SK-N-SH treated with all-trans-retinoic acid at 6 μM for 48 hours (cell line): ENCODE data around the gene TFCP2L1.

ENCODE experiments used
- ATAC-seq: fragments of 200-7000 bp; cut with Tn5 transposase; 3 replicates; pipeline ENCODE4 v1.9.1; 2020; ENCODE audit warnings: mild to moderate bottlenecking, moderate library complexity
- ARNTL ChIP-seq: fragments of 450-650 bp; formaldehyde crosslinking; IDR thresholded peaks from 2 replicates; pipeline ENCODE4 v1.5.0; 2020; ENCODE audit warnings: low read depth, mild to moderate bottlenecking, moderate library complexity, borderline replicate concordance
- BACH2 ChIP-seq: fragments of 250-450 bp; sonication (Bioruptor Pico); IDR thresholded peaks from 2 replicates; pipeline ENCODE4 v1.9.0; 2021; ENCODE audit warnings: mild to moderate bottlenecking, borderline replicate concordance
- ESRRG ChIP-seq: fragments of 250-450 bp; sonication (Bioruptor Pico); IDR thresholded peaks from 2 replicates; pipeline ENCODE4 v1.6.1; 2021; ENCODE audit warnings: mild to moderate bottlenecking
- ISL1 ChIP-seq: fragments of 250-450 bp; sonication (Bioruptor Pico); IDR thresholded peaks from 2 replicates; pipeline ENCODE4 v2.1.2; 2022; ENCODE audit warnings: mild to moderate bottlenecking, moderate library complexity
- OSR1 ChIP-seq: fragments of 250-450 bp; sonication (Bioruptor Pico); IDR thresholded peaks from 2 replicates; pipeline ENCODE4 v1.8.0; 2022; ENCODE audit warnings: moderate library complexity, mild to moderate bottlenecking, inconsistent platforms
- RARB ChIP-seq: fragments of 250-450 bp; sonication (Bioruptor Pico); IDR thresholded peaks from 2 replicates; pipeline ENCODE4 v1.8.0; 2021; ENCODE audit warnings: mild to moderate bottlenecking, moderate library complexity
- SNAI2 ChIP-seq: fragments of 250-450 bp; sonication (Bioruptor Pico); IDR thresholded peaks from 2 replicates; pipeline ENCODE4 v1.5.0; 2020; ENCODE audit warnings: mild to moderate bottlenecking, moderate library complexity
- TCF4 ChIP-seq: fragments of 250-450 bp; sonication (Bioruptor Pico); IDR thresholded peaks from 2 replicates; pipeline ENCODE4 v1.8.0; 2021; ENCODE audit warnings: mild to moderate bottlenecking, moderate library complexity, borderline replicate concordance
- TOX ChIP-seq: fragments of 250-450 bp; sonication (Bioruptor Pico); IDR thresholded peaks from 2 replicates; pipeline ENCODE4 v1.8.0; 2021; ENCODE audit warnings: mild to moderate bottlenecking, moderate library complexity, borderline replicate concordance
- ZC3H10 ChIP-seq: fragments of 250-450 bp; sonication (Bioruptor Pico); IDR thresholded peaks from 2 replicates; pipeline ENCODE4 v1.5.1; 2021; ENCODE audit warnings: mild to moderate bottlenecking, moderate library complexity
- ZFP3 ChIP-seq: fragments of 250-450 bp; sonication (Bioruptor Pico); IDR thresholded peaks from 2 replicates; pipeline ENCODE4 v1.5.0; 2020; ENCODE audit warnings: mild to moderate bottlenecking, moderate library complexity
- ZFP30 ChIP-seq: fragments of 450-650 bp; formaldehyde crosslinking; IDR thresholded peaks from 2 replicates; pipeline ENCODE4 v1.5.0; 2022; ENCODE audit warnings: mild to moderate bottlenecking, moderate library complexity
- ZNF565 ChIP-seq: fragments of 450-650 bp; formaldehyde crosslinking; conservative IDR thresholded peaks from 2 replicates; pipeline ENCODE4 v1.5.0; 2020; ENCODE audit warnings: low read depth, mild to moderate bottlenecking, moderate library complexity
- ZNF8 ChIP-seq: fragments of 450-650 bp; formaldehyde crosslinking; IDR thresholded peaks from 2 replicates; pipeline ENCODE4 v1.5.0; 2020; ENCODE audit warnings: mild to moderate bottlenecking, moderate library complexity
- TF ChIP-seq, protein P1 (sequence below): fragments of 250-450 bp; sonication (Bioruptor Pico); IDR thresholded peaks from 2 replicates; pipeline ENCODE4 v1.8.0; 2020; ENCODE audit warnings: mild to moderate bottlenecking, moderate library complexity, borderline replicate concordance
- TF ChIP-seq, protein P2 (sequence below): fragments of 250-450 bp; sonication (Bioruptor Pico); IDR thresholded peaks from 2 replicates; pipeline ENCODE4 v1.5.1; 2021; ENCODE audit warnings: mild to moderate bottlenecking, moderate library complexity
- TF ChIP-seq, protein P3 (sequence below): fragments of 250-450 bp; sonication (Bioruptor Pico); IDR thresholded peaks from 2 replicates; pipeline ENCODE4 v1.8.0; 2021; ENCODE audit warnings: low read depth, mild to moderate bottlenecking, moderate library complexity, borderline replicate concordance
- TF ChIP-seq, protein P4 (sequence below): fragments of 250-450 bp; sonication (Bioruptor Pico); IDR thresholded peaks from 2 replicates; pipeline ENCODE4 v1.5.1; 2020; ENCODE audit warnings: low read depth, mild to moderate bottlenecking, moderate library complexity

Gene TFCP2L1

DNA sequence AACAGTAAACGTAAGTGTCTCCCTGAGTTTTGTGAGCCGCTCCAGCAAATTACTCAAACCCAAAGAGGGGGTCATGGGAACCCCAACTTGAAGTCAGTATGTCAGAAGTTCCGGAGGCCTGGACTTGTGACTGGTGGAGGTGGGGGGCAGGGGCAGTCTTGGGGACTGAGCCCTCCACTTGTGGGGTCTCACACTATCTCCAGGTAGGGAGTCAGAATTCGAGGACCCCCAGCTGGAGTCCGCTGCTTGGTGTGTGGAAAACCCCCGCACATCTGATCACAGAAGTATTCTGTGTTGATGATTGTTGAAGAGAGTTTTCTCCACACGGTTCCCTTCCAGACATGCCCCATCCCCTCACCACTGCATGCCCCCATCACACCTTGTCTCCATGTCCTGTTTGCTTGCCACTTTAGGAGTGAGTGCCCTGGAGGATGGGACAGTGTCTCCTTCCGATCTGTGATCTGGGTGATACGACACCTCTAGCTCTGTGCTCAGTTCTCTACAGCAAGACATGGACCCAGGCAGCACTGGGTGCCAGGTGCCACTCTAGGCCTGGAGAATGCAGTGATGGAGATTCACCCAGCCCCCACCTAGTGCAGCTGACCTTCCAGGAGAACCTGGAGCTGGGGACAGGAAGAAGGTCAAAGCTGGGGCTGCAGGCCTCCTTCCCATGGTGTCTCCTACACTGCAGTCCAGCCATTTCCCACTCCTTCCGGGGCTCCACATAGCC lies 85.6 kb downstream of the TFCP2L1 start:
- TF ChIP-seq BACH2 (CRISPR knock-in tag) (no peak), ZC3H10 (CRISPR knock-in tag) (no peak), ARNTL (CRISPR knock-in tag) (no peak), ZNF8 (CRISPR knock-in tag) (no peak), OSR1 (CRISPR knock-in tag) (no peak), ZNF565 (CRISPR knock-in tag) (no peak), ISL1 (CRISPR knock-in tag) (no peak), ESRRG (CRISPR knock-in tag) (no peak), ZFP30 (no peak), RARB (CRISPR knock-in tag) (no peak), TCF4 (no peak), SNAI2 (CRISPR knock-in tag) (no peak)
- TF ChIP-seq, protein P1, sequence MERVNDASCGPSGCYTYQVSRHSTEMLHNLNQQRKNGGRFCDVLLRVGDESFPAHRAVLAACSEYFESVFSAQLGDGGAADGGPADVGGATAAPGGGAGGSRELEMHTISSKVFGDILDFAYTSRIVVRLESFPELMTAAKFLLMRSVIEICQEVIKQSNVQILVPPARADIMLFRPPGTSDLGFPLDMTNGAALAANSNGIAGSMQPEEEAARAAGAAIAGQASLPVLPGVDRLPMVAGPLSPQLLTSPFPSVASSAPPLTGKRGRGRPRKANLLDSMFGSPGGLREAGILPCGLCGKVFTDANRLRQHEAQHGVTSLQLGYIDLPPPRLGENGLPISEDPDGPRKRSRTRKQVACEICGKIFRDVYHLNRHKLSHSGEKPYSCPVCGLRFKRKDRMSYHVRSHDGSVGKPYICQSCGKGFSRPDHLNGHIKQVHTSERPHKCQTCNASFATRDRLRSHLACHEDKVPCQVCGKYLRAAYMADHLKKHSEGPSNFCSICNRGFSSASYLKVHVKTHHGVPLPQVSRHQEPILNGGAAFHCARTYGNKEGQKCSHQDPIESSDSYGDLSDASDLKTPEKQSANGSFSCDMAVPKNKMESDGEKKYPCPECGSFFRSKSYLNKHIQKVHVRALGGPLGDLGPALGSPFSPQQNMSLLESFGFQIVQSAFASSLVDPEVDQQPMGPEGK (CRISPR knock-in tag): no peak
- TF ChIP-seq, protein P2, sequence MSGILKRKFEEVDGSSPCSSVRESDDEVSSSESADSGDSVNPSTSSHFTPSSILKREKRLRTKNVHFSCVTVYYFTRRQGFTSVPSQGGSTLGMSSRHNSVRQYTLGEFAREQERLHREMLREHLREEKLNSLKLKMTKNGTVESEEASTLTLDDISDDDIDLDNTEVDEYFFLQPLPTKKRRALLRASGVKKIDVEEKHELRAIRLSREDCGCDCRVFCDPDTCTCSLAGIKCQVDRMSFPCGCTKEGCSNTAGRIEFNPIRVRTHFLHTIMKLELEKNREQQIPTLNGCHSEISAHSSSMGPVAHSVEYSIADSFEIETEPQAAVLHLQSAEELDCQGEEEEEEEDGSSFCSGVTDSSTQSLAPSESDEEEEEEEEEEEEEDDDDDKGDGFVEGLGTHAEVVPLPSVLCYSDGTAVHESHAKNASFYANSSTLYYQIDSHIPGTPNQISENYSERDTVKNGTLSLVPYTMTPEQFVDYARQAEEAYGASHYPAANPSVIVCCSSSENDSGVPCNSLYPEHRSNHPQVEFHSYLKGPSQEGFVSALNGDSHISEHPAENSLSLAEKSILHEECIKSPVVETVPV: no peak
- TF ChIP-seq, protein P3, sequence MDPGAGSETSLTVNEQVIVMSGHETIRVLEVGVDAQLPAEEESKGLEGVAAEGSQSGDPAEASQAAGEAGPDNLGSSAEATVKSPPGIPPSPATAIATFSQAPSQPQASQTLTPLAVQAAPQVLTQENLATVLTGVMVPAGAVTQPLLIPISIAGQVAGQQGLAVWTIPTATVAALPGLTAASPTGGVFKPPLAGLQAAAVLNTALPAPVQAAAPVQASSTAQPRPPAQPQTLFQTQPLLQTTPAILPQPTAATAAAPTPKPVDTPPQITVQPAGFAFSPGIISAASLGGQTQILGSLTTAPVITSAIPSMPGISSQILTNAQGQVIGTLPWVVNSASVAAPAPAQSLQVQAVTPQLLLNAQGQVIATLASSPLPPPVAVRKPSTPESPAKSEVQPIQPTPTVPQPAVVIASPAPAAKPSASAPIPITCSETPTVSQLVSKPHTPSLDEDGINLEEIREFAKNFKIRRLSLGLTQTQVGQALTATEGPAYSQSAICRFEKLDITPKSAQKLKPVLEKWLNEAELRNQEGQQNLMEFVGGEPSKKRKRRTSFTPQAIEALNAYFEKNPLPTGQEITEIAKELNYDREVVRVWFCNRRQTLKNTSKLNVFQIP: no peak
- TF ChIP-seq, protein P4, sequence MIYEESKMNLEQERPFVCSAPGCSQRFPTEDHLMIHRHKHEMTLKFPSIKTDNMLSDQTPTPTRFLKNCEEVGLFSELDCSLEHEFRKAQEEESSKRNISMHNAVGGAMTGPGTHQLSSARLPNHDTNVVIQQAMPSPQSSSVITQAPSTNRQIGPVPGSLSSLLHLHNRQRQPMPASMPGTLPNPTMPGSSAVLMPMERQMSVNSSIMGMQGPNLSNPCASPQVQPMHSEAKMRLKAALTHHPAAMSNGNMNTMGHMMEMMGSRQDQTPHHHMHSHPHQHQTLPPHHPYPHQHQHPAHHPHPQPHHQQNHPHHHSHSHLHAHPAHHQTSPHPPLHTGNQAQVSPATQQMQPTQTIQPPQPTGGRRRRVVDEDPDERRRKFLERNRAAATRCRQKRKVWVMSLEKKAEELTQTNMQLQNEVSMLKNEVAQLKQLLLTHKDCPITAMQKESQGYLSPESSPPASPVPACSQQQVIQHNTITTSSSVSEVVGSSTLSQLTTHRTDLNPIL (CRISPR knock-in tag): no peak
- no peak for ATAC-seq

DNA sequence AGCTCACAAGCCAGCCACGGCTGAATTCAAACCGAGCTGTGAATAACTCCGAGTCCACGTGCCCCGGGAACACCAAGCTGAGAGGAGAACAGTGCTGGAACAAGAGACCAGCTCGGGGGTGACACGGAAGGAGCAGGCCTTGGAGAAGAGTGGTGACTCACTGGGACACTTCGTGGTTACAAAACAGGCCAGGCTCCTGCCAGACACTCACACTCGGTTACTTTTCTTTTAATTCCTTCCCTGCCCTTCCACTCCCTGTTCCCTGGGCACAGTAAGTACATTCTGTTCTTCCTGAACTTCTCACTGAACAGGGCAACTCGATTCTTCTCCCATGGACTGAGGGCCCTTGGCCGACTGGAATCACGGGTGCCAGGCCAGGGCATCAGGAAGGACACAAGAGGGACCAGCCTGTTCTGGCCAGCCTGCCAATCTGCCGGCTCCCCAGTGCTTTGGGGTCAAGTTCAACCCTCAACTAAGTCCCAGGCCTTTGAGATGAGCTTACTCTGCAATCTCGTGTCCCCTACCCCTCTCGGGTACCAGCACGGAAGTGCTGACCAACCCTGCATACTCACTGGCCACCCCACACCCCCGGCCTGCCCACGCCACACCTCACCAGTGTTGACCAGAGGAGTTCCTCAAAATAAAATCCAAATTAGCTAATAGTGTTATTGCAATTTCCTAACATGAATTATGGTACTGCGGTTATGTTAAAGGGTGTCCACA lies 87.5 kb downstream of the TFCP2L1 start:
- no peak for TF ChIP-seq OSR1 (CRISPR knock-in tag)
- no peak for TF ChIP-seq ZC3H10 (CRISPR knock-in tag)
- TF ChIP-seq, protein P2: no peak
- TF ChIP-seq ZFP3: no peak
- no peak for TF ChIP-seq TOX (CRISPR knock-in tag)
- TF ChIP-seq, protein P1 (CRISPR knock-in tag): no peak
- TF ChIP-seq, protein P4 (CRISPR knock-in tag): no peak
- TF ChIP-seq RARB (CRISPR knock-in tag): no peak
- TF ChIP-seq, all 23 proteins: peak for 0
- ATAC-seq: no peak; the same call in 2 of the 3 replicates
